Activated B cell treated with CpG ODN at 0.5 μM for 24 hours (primary cell): Measurements from ENCODE around the gene ZNF562. TPM values are rescaled to one million over a fixed set of nuclear protein-coding genes. Genes with fewer than 3 reads are reported as not detected.
A peak's percentile ranks its signal among the peaks of the same experiment; 100 is the strongest.

Source experiments
- ATAC-seq: fragments of 200-7000 bp; cut with Tn5 transposase; one replicate; pipeline ENCODE4 v1.10.0; 2021; ENCODE audit warnings: low read depth, mild to moderate bottlenecking, moderate library complexity
- CTCF ChIA-PET: fragments of 350-600 bp; sonication (Branson Sonifier 250); formaldehyde crosslinking; loops from one replicate; lab custom pipeline; 2021; ENCODE audit warnings: antibody characterized with exemption; lab: Charles Lee
- POLR2A ChIA-PET: fragments of 350-600 bp; sonication (Branson Sonifier 250); formaldehyde crosslinking; loops from one replicate; lab custom pipeline; 2021; ENCODE audit warnings: antibody characterized with exemption; lab: Charles Lee
- DNase-seq: peaks from one replicate; pipeline ENCODE4 v3.0.0; 2022
- H3K27ac Mint-ChIP-seq: one replicate; pipeline ENCODE4 v1.8.0; 2020; ENCODE audit warnings: mixed read lengths
- H3K27me3 Mint-ChIP-seq: one replicate; pipeline ENCODE4 v1.8.0; 2021; ENCODE audit warnings: mixed read lengths
- H3K36me3 Mint-ChIP-seq: one replicate; pipeline ENCODE4 v1.8.0; 2021; ENCODE audit warnings: low read depth, mixed read lengths
- H3K4me1 Mint-ChIP-seq: one replicate; pipeline ENCODE4 v1.8.0; 2021; ENCODE audit warnings: mixed read lengths
- H3K4me3 Mint-ChIP-seq: one replicate; pipeline ENCODE4 v1.8.0; 2020; ENCODE audit warnings: mild to moderate bottlenecking, mixed read lengths
- H3K9me3 Mint-ChIP-seq: one replicate; pipeline ENCODE4 v1.8.0; 2020; ENCODE audit warnings: mixed read lengths
- intact Hi-C: fragments of 100-400 bp; cut with micrococcal nuclease; formaldehyde crosslinking; loops from one replicate; pipeline ENCODE4 v1.15.1; 2024
- total RNA-seq: library from RNA; stranded (reverse); gene quantifications from 2 replicates; pipeline ENCODE4 v1.2.3, GENCODE V29; 2022
- TF ChIP-seq, protein P1 (sequence below): fragments of 200-600 bp; IDR thresholded peaks from one replicate; pipeline ENCODE4 v1.8.0; 2022; ENCODE audit warnings: antibody characterized with exemption, mild to moderate bottlenecking

Gene ZNF562
- total RNA-seq, 1 donor from 2014 or later: 31.6 TPM

DNA sequence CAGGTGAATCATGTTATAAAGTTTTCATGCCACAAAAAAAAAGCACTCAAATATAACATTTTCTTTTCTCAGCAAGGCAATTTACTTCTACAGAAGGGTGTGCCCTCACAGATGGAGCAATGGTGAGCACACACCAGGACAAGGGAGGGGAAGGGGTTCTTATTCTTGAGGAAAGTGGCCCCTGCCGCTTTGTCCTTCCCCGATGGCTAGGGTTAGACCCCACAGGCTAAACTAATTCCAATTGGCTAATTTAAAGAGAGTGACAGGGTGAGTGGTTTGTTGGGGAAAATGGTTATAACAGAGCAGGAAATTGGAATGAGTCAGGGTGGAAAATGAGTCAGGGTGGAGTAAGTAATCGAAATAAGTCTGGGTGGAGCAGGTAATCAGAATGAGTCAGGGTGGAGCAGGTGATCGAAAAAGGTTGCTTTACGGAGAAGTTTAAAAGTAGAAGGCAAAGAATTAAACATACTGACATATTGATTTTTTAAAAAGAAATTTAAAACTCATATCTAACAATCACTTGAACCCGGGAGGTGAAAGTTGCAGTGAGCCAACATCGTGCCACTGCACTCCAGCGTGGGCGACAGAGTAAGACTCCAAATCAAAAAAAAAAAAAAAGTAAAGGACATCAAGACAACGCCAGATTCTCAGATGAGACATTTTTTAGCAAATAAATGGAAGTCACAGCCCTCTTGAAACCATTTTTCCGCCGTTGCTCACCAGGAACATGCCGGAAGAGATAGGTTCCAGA, 813 bp downstream of the ZNF562 start:
- ChIA-PET POLR2A (interaction anchor here (0.6 to 2.0 kb wide), 3 partner anchors 25 to 95 kb away, joined by 3 to 12 read pairs (median 3); partner anchors contain the start of gene ZNF846), CTCF (no interaction called here)
- H3K4me3 Mint-ChIP-seq: peak overlapping the region; percentile 99
- peaks cover 30% of the 10 kb centered on the region for H3K4me1 Mint-ChIP-seq
- H3K27me3 Mint-ChIP-seq: no peaks in the 10 kb centered on the region
- DNase-seq (no peak), ATAC-seq (no peak)
- TF ChIP-seq, protein P1, sequence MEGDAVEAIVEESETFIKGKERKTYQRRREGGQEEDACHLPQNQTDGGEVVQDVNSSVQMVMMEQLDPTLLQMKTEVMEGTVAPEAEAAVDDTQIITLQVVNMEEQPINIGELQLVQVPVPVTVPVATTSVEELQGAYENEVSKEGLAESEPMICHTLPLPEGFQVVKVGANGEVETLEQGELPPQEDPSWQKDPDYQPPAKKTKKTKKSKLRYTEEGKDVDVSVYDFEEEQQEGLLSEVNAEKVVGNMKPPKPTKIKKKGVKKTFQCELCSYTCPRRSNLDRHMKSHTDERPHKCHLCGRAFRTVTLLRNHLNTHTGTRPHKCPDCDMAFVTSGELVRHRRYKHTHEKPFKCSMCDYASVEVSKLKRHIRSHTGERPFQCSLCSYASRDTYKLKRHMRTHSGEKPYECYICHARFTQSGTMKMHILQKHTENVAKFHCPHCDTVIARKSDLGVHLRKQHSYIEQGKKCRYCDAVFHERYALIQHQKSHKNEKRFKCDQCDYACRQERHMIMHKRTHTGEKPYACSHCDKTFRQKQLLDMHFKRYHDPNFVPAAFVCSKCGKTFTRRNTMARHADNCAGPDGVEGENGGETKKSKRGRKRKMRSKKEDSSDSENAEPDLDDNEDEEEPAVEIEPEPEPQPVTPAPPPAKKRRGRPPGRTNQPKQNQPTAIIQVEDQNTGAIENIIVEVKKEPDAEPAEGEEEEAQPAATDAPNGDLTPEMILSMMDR: no peak
- peaks cover 50% of the 10 kb centered on the region for H3K36me3 Mint-ChIP-seq
- peaks cover 15% of the 10 kb centered on the region for H3K9me3 Mint-ChIP-seq
- peak overlapping the region; percentile 98 for H3K27ac Mint-ChIP-seq
- intact Hi-C loops: loop anchor here (2.0 kb wide), 2 partner anchors 111 to 119 kb away; no protein-coding TSS in a partner anchor

- CTCF ChIA-PET: no interaction called here
- TF ChIP-seq, protein P1: no peak
- peaks cover 22% of the 10 kb centered on the region for H3K9me3 Mint-ChIP-seq
- POLR2A ChIA-PET: interaction anchor here (0.7 kb wide), 1 partner anchor 817 kb away, joined by 3 read pairs; no protein-coding TSS in a partner anchor
- H3K27ac Mint-ChIP-seq: no peak overlapping the region
- peaks cover 32% of the 10 kb centered on the region for H3K4me1 Mint-ChIP-seq
- peaks cover 60% of the 10 kb centered on the region for H3K36me3 Mint-ChIP-seq
- no peak for DNase-seq
- ATAC-seq: no peak
- intact Hi-C loops: no loop called here
- H3K27me3 Mint-ChIP-seq: no peaks in the 10 kb centered on the region
- peak overlapping the region; percentile 42 for H3K4me3 Mint-ChIP-seq
These were observed 2.0 kb downstream of the ZNF562 start for GRCh38 chr19:9672893-9673292.

- peaks cover 29% of the 10 kb centered on the region for H3K9me3 Mint-ChIP-seq
These were observed 3.2 kb downstream of the ZNF562 start for GRCh38 chr19:9671655-9672054.

DNA sequence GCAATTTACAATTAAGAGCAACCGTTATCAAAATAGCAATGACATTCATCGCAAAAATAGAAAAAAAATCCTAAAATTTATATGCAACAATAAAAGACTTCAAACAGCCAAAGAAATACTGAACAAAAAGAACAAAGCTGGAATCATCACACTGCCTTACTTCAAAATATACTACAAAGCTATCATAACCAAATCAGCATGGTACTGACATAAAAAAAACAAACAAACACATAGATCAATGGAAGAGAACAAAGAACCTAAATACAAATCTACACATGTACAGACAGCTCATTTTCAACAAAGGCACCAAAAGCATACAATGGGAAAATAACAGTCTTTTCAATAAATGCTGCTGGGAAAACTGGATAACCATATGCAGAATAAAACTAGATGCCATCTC, 6.4 kb downstream of the ZNF562 start:
- intact Hi-C loops: no loop called here
- ChIA-PET CTCF (no interaction called here), POLR2A (no interaction called here)
- DNase-seq (no peak), ATAC-seq (no peak)
- peaks cover 68% of the 10 kb centered on the region for H3K36me3 Mint-ChIP-seq
- no peaks in the 10 kb centered on the region for H3K27me3 Mint-ChIP-seq
- H3K27ac Mint-ChIP-seq: no peak overlapping the region
- H3K4me3 Mint-ChIP-seq: no peak overlapping the region
- peaks cover 27% of the 10 kb centered on the region for H3K9me3 Mint-ChIP-seq
- TF ChIP-seq, protein P1: no peak
- peaks cover 31% of the 10 kb centered on the region for H3K4me1 Mint-ChIP-seq

More at GRCh38 chr19:9671655-9672054, 3.2 kb downstream of the ZNF562 start:
- ATAC-seq (no peak), DNase-seq (no peak)
- no peaks in the 10 kb centered on the region for H3K27me3 Mint-ChIP-seq
- TF ChIP-seq, protein P1: no peak
- CTCF ChIA-PET: no interaction called here
- no peak overlapping the region for H3K27ac Mint-ChIP-seq
- peaks cover 72% of the 10 kb centered on the region for H3K36me3 Mint-ChIP-seq
- no peak overlapping the region for H3K4me3 Mint-ChIP-seq
- intact Hi-C loops: no loop called here
- POLR2A ChIA-PET: no interaction called here
- peaks cover 34% of the 10 kb centered on the region for H3K4me1 Mint-ChIP-seq

- TF ChIP-seq, protein P1: no peak
- Mint-ChIP-seq H3K27me3 (no peaks in the 10 kb centered on the region), H3K4me3 (no peak overlapping the region), H3K4me1 (peaks cover 30% of the 10 kb centered on the region), H3K36me3 (peaks cover 68% of the 10 kb centered on the region), H3K27ac (no peak overlapping the region), H3K9me3 (peaks cover 26% of the 10 kb centered on the region)
- DNase-seq (no peak), ATAC-seq (no peak)
- POLR2A ChIA-PET: no interaction called here
- CTCF ChIA-PET: no interaction called here
- intact Hi-C loops: no loop called here
These were observed 7.0 kb downstream of the ZNF562 start for GRCh38 chr19:9667898-9668297.
